Progenitor cell of endocrine pancreas (in vitro differentiated cells): Measurements from ENCODE around the gene RALGAPB. TPM values are rescaled to one million over a fixed set of nuclear protein-coding genes. Genes with fewer than 3 reads are reported as not detected.
"Not testable (repeated sequence)": the region's sequence is repeated elsewhere in the genome, so short reads cannot be mapped to it uniquely, and the experiment has no call there.

ENCODE experiments used
- DNase-seq: peaks from one replicate; pipeline ENCODE4 v3.0.0; 2021; ENCODE audit warnings: low spot score; ENCODE audit not compliant: unreplicated experiment
- H3K27ac Mint-ChIP-seq: 2 replicates; pipeline ENCODE4 v1.8.0; 2021; ENCODE audit warnings: mild to moderate bottlenecking, moderate library complexity, mixed read lengths
- H3K27me3 Mint-ChIP-seq: 2 replicates; pipeline ENCODE4 v1.8.0; 2021; ENCODE audit warnings: mixed read lengths
- H3K36me3 Mint-ChIP-seq: 2 replicates; pipeline ENCODE4 v1.8.0; 2022; ENCODE audit warnings: mixed read lengths; ENCODE audit not compliant: insufficient read depth
- H3K4me1 Mint-ChIP-seq: 2 replicates; pipeline ENCODE4 v1.8.0; 2021; ENCODE audit warnings: low read depth, mixed read lengths
- H3K4me3 Mint-ChIP-seq: 2 replicates; pipeline ENCODE4 v1.8.0; 2021; ENCODE audit warnings: low read depth, mild to moderate bottlenecking, moderate library complexity, mixed read lengths
- H3K9me3 Mint-ChIP-seq: 2 replicates; pipeline ENCODE4 v1.8.0; 2021; ENCODE audit warnings: low read depth, mixed read lengths
- CTCF ChIP-seq: fragments of 200-600 bp; sonication (generic); IDR thresholded peaks from one replicate; pipeline ENCODE4 v1.5.0; 2021; ENCODE audit warnings: antibody characterized with exemption, mild to moderate bottlenecking; ENCODE audit not compliant: unreplicated experiment
- total RNA-seq: library from RNA; stranded (reverse); gene quantifications from 2 replicates; pipeline ENCODE4 v1.2.1, GENCODE V29; 2021

RALGAPB gene
- total RNA-seq, 1 donor from 2014 or later = 42.3 TPM

- TF ChIP-seq CTCF = no peak
- Mint-ChIP-seq H3K9me3 (peaks cover 6% of the 10 kb centered on the region), H3K4me1 (no peaks in the 10 kb centered on the region), H3K4me3 (no peak overlapping the region), H3K27me3 (no peaks in the 10 kb centered on the region), H3K36me3 (peaks cover 35% of the 10 kb centered on the region), H3K27ac (no peak overlapping the region)
- no peak for DNase-seq
These were observed 29.3 kb downstream of the RALGAPB start for GRCh38 chr20:38501858-38502436.

GRCh38 chr20:38504368-38505090, 31.9 kb downstream of the RALGAPB start:
- Mint-ChIP-seq H3K9me3 (peaks cover 6% of the 10 kb centered on the region), H3K36me3 (peaks cover 36% of the 10 kb centered on the region), H3K4me3 (no peak overlapping the region), H3K27ac (no peak overlapping the region), H3K27me3 (no peaks in the 10 kb centered on the region), H3K4me1 (no peaks in the 10 kb centered on the region)
- no peak for TF ChIP-seq CTCF
- no peak for DNase-seq

GRCh38 chr20:38505091-38505455, 32.4 kb downstream of the RALGAPB start:
- Mint-ChIP-seq H3K4me3 (no peak overlapping the region), H3K36me3 (peaks cover 38% of the 10 kb centered on the region), H3K27me3 (no peaks in the 10 kb centered on the region), H3K27ac (no peak overlapping the region), H3K4me1 (no peaks in the 10 kb centered on the region), H3K9me3 (peaks cover 6% of the 10 kb centered on the region)
- no peak for TF ChIP-seq CTCF
- DNase-seq = no peak

- DNase-seq, H3K9me3 Mint-ChIP-seq, H3K4me1 Mint-ChIP-seq, H3K4me3 Mint-ChIP-seq, H3K27me3 Mint-ChIP-seq: not testable (repeated sequence)
- peaks cover 27% of the 10 kb centered on the region for H3K36me3 Mint-ChIP-seq
- H3K27ac Mint-ChIP-seq = peak overlapping the region; percentile 77
These were observed 39.1 kb downstream of the RALGAPB start for GRCh38 chr20:38511726-38512125.

- Mint-ChIP-seq H3K4me1 (peaks cover 7% of the 10 kb centered on the region), H3K9me3 (no peaks in the 10 kb centered on the region), H3K4me3 (no peak overlapping the region), H3K27me3 (no peaks in the 10 kb centered on the region), H3K27ac (peak overlapping the region; percentile 27), H3K36me3 (peaks cover 30% of the 10 kb centered on the region)
- TF ChIP-seq CTCF = no peak
- no peak for DNase-seq
These were observed 41.5 kb downstream of the RALGAPB start for GRCh38 chr20:38514185-38514584.

GRCh38 chr20:38514947-38515346, 42.3 kb downstream of the RALGAPB start:
- H3K36me3 Mint-ChIP-seq = peaks cover 22% of the 10 kb centered on the region
- no peak for TF ChIP-seq CTCF
- H3K4me1 Mint-ChIP-seq = peaks cover 7% of the 10 kb centered on the region
- no peak overlapping the region for H3K4me3 Mint-ChIP-seq
- no peaks in the 10 kb centered on the region for H3K9me3 Mint-ChIP-seq
- DNase-seq = no peak
- no peaks in the 10 kb centered on the region for H3K27me3 Mint-ChIP-seq
- H3K27ac Mint-ChIP-seq = peak overlapping the region; percentile 1
